KOPT-K1 (cell line): ENCODE data around the gene CD81.

Experiments used
- H3K27ac ChIP-seq: fragments of 200-600 bp; sonication (generic); 2 replicates; pipeline ENCODE4 v1.5.1; 2016; ENCODE audit warnings: antibody characterized with exemption, mild to moderate bottlenecking, low read depth, low read length; ENCODE audit not compliant: poor library complexity, severe bottlenecking
- H3K36me3 ChIP-seq: fragments of 200-600 bp; sonication (generic); 2 replicates; pipeline ENCODE4 v1.5.1; 2017; ENCODE audit warnings: antibody characterized with exemption, mild to moderate bottlenecking, low read length, moderate library complexity; ENCODE audit not compliant: insufficient read depth
- H3K9me3 ChIP-seq: fragments of 200-600 bp; sonication (generic); 2 replicates; pipeline ENCODE4 v1.5.1; 2017; ENCODE audit warnings: antibody characterized with exemption, low read length, mild to moderate bottlenecking; ENCODE audit not compliant: insufficient read depth, poor library complexity, severe bottlenecking

The CD81 gene

GRCh38 chr11:2420502-2421225 lies 43.6 kb downstream of the CD81 start:
- Histone ChIP-seq H3K27ac (no peak overlapping the region), H3K36me3 (no peaks in the 10 kb centered on the region), H3K9me3 (no peaks in the 10 kb centered on the region)

GRCh38 chr11:2421226-2421994 lies 44.3 kb downstream of the CD81 start:
- H3K27ac ChIP-seq: no peak overlapping the region
- no peaks in the 10 kb centered on the region for H3K9me3 ChIP-seq
- H3K36me3 ChIP-seq: no peaks in the 10 kb centered on the region

GRCh38 chr11:2421996-2422395 lies 44.9 kb downstream of the CD81 start:
- H3K27ac ChIP-seq: no peak overlapping the region
- H3K36me3 ChIP-seq: no peaks in the 10 kb centered on the region
- H3K9me3 ChIP-seq: no peaks in the 10 kb centered on the region

- no peaks in the 10 kb centered on the region for H3K36me3 ChIP-seq
- no peaks in the 10 kb centered on the region for H3K9me3 ChIP-seq
- H3K27ac ChIP-seq: no peak overlapping the region
These were observed 45.5 kb downstream of the CD81 start for GRCh38 chr11:2422461-2423156.

- no peaks in the 10 kb centered on the region for H3K36me3 ChIP-seq
- H3K9me3 ChIP-seq: no peaks in the 10 kb centered on the region
- no peak overlapping the region for H3K27ac ChIP-seq
These were observed 46.3 kb downstream of the CD81 start for GRCh38 chr11:2423157-2424025.

GRCh38 chr11:2424811-2425495 lies 47.8 kb downstream of the CD81 start:
- H3K9me3 ChIP-seq: no peaks in the 10 kb centered on the region
- no peaks in the 10 kb centered on the region for H3K36me3 ChIP-seq
- H3K27ac ChIP-seq: no peak overlapping the region

- H3K36me3 ChIP-seq: no peaks in the 10 kb centered on the region
- no peak overlapping the region for H3K27ac ChIP-seq
- no peaks in the 10 kb centered on the region for H3K9me3 ChIP-seq
These were observed 48.4 kb downstream of the CD81 start for GRCh38 chr11:2425506-2425905.

- no peak overlapping the region for H3K27ac ChIP-seq
- H3K9me3 ChIP-seq: no peaks in the 10 kb centered on the region
- no peaks in the 10 kb centered on the region for H3K36me3 ChIP-seq
These were observed 49.1 kb downstream of the CD81 start for GRCh38 chr11:2426221-2426620.

GRCh38 chr11:2426826-2427521 lies 49.9 kb downstream of the CD81 start:
- Histone ChIP-seq H3K9me3 (no peaks in the 10 kb centered on the region), H3K27ac (no peak overlapping the region), H3K36me3 (no peaks in the 10 kb centered on the region)

- Histone ChIP-seq H3K9me3 (no peaks in the 10 kb centered on the region), H3K27ac (no peak overlapping the region), H3K36me3 (no peaks in the 10 kb centered on the region)
These were observed 50.7 kb downstream of the CD81 start for GRCh38 chr11:2427721-2428321.

- H3K36me3 ChIP-seq: no peaks in the 10 kb centered on the region
- no peak overlapping the region for H3K27ac ChIP-seq
- H3K9me3 ChIP-seq: no peaks in the 10 kb centered on the region
These were observed 51.2 kb downstream of the CD81 start for GRCh38 chr11:2428322-2428795.

- Histone ChIP-seq H3K27ac (no peak overlapping the region), H3K9me3 (no peaks in the 10 kb centered on the region), H3K36me3 (no peaks in the 10 kb centered on the region)
These were observed 54.3 kb downstream of the CD81 start for GRCh38 chr11:2431395-2431794.

GRCh38 chr11:2432171-2432621 lies 55.1 kb downstream of the CD81 start:
- H3K9me3 ChIP-seq: no peaks in the 10 kb centered on the region
- H3K27ac ChIP-seq: no peak overlapping the region
- H3K36me3 ChIP-seq: no peaks in the 10 kb centered on the region
